GM12878 (cell line): Measurements from ENCODE around the gene SKP2.

ENCODE experiments used
- EP300 ChIP-seq, 2 experiments: fragments of 150-350 bp in 1 of 2; IDR thresholded peaks; 2 replicates each; pipeline ENCODE4 v1.6.1; 2011 to 2012; ENCODE audit warnings: low read depth in 2 of 2, low read length in 2 of 2, borderline replicate concordance in 1 of 2, improper control_type of control experiment in 1 of 2, inconsistent platforms in 1 of 2; ENCODE audit not compliant: control insufficient read depth in 1 of 2
- MYC ChIP-seq: IDR thresholded peaks from 2 replicates; pipeline ENCODE4 v1.6.1; 2011; ENCODE audit warnings: mild to moderate bottlenecking, low read length, moderate library complexity, inconsistent platforms; ENCODE audit not compliant: insufficient read depth, insufficient replicate concordance, insufficient read length, severe bottlenecking
- POLR2AphosphoS2 ChIP-seq: IDR thresholded peaks from 2 replicates; pipeline ENCODE4 v1.6.1; 2011; ENCODE audit warnings: low read depth, mild to moderate bottlenecking, low read length, improper control_type of control experiment, moderate library complexity
- POLR2AphosphoS5 ChIP-seq: IDR thresholded peaks from 2 replicates; pipeline ENCODE4 v1.6.1; 2011; ENCODE audit warnings: mild to moderate bottlenecking, low read length, inconsistent platforms
- SREBF1 ChIP-seq: IDR thresholded peaks from 2 replicates; pipeline ENCODE4 v1.6.1; 2012; ENCODE audit warnings: mild to moderate bottlenecking, low read length
- TAF1 ChIP-seq: IDR thresholded peaks from 2 replicates; pipeline ENCODE4 v1.6.1; 2011; ENCODE audit warnings: mild to moderate bottlenecking, low read depth, low read length, borderline replicate concordance

- no peak for TF ChIP-seq MYC
- no peak for TF ChIP-seq EP300 (IDR thresholded peaks at IDR 0.05; ENCODE audit: borderline replicate concordance in 1 of 2, control insufficient read depth in 1 of 2, low read depth in 2 of 2, low read length in 2 of 2)
- no peak for TF ChIP-seq SREBF1
- no peak for TF ChIP-seq POLR2AphosphoS2
- TF ChIP-seq TAF1: no peak
- no peak for TF ChIP-seq POLR2AphosphoS5
Observed at GRCh38 chr5:36168737-36169136, 16.8 kb downstream of the SKP2 start.
